Measurements from ENCODE around the gene KRT8. TPM values are rescaled to one million over a fixed set of nuclear protein-coding genes. Genes with fewer than 3 reads are reported as not detected.

The KRT8 gene
- total and polyA plus RNA-seq, 7 donors = 0.54 to 1.3 (median 0.76) TPM

DNA sequence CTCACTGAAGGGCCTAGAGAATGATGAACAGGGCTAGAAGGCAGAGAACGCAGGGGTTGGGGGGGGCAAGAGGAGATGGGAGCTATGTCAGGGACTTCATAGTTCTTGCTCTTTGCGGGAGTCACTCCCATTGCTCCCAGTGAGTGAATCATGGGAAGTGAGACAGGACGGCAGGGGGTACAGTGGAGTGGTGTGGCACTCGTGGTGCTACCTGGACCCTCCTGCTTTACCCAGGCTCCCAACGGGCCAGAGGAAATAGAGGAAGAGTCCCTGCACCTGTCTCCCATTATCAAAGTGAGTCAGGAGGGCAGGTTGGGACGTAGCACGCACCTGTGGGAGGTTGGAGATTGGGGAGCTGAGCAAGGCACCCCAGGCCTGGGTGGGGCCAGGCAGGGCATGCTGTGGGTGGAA, 1.3 kb upstream of the KRT8 start:
- Histone ChIP-seq H3K4me3 (no peak overlapping the region), H3K36me3 (ENCODE audit: insufficient read depth in 1 of 2, low read depth in 1 of 2) (no peaks in the 10 kb centered on the region), H3K4me1 (no peaks in the 10 kb centered on the region), H3K27me3 (ENCODE audit: insufficient read depth in 3 of 3, low read length in 2 of 3) (peaks cover 0 to 18% (median 7%) of the 10 kb centered on the region in 3 donors), H3K9me3 (no peaks in the 10 kb centered on the region), H3K27ac (no peak overlapping the region)
- TF ChIP-seq, protein P1, sequence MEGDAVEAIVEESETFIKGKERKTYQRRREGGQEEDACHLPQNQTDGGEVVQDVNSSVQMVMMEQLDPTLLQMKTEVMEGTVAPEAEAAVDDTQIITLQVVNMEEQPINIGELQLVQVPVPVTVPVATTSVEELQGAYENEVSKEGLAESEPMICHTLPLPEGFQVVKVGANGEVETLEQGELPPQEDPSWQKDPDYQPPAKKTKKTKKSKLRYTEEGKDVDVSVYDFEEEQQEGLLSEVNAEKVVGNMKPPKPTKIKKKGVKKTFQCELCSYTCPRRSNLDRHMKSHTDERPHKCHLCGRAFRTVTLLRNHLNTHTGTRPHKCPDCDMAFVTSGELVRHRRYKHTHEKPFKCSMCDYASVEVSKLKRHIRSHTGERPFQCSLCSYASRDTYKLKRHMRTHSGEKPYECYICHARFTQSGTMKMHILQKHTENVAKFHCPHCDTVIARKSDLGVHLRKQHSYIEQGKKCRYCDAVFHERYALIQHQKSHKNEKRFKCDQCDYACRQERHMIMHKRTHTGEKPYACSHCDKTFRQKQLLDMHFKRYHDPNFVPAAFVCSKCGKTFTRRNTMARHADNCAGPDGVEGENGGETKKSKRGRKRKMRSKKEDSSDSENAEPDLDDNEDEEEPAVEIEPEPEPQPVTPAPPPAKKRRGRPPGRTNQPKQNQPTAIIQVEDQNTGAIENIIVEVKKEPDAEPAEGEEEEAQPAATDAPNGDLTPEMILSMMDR (IDR thresholded peaks at IDR 0.05) = no peak
- ATAC-seq (no peak), DNase-seq (no peak)
- 82 to 84% (median 83%) methylated on average over 7 of the region's 7 CpGs for WGBS, 3 donors
- intact Hi-C loops (cut with DNase I) = no loop called here

DNA sequence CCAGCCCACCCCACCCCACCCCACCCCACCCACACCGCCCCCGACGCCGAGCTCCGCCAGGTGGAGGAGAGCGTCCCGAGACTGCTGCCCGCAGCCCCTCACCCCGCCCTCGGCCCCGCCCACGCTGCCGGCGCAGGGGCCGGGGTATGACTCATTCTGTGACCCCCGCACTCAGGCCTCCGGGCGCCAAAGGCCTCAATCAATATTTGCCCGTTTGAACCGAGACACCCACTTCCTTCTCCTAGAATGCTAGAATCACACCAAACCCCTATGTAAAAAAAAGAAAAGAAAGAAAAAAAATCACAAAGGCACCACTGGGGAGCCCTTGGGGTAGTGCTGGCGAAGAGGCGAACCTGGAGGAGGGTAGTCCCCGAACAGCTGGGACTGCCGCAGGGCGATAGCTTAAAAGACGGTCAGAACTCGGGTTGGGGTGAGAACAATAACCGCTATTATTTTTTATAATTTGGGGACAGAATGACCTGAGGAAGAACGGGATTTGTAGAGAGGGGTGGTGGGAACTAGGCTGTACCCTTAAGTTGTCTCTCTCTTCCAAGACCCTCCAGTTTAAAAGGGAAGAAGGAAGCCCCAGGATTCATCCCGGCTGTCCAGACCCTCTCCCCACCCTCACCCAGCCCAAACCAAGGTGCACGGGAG, 894 bp downstream of the KRT8 start:
- peak overlapping the region; percentile 28 for H3K4me3 ChIP-seq
- H3K36me3 ChIP-seq (ENCODE audit: insufficient read depth in 1 of 2, low read depth in 1 of 2) = no peaks in the 10 kb centered on the region
- H3K27ac ChIP-seq = no peak overlapping the region
- TF ChIP-seq, protein P1 (IDR thresholded peaks at IDR 0.05) = no peak
- peaks cover 0 to 21% (median 14%) of the 10 kb centered on the region in 3 donors for H3K27me3 ChIP-seq (ENCODE audit: insufficient read depth in 3 of 3, low read length in 2 of 3)
- DNase-seq = peak in 1 of 2 donors; percentile 30
- ATAC-seq = peak in 2 of 4 donors; percentile 34 to 41
- 24 to 44% (median 32%) methylated on average over 21 to 31 of the region's 31 CpGs for WGBS, 3 donors
- H3K4me1 ChIP-seq = no peaks in the 10 kb centered on the region
- intact Hi-C loops (cut with DNase I) = no loop called here
- H3K9me3 ChIP-seq = no peaks in the 10 kb centered on the region

DNA sequence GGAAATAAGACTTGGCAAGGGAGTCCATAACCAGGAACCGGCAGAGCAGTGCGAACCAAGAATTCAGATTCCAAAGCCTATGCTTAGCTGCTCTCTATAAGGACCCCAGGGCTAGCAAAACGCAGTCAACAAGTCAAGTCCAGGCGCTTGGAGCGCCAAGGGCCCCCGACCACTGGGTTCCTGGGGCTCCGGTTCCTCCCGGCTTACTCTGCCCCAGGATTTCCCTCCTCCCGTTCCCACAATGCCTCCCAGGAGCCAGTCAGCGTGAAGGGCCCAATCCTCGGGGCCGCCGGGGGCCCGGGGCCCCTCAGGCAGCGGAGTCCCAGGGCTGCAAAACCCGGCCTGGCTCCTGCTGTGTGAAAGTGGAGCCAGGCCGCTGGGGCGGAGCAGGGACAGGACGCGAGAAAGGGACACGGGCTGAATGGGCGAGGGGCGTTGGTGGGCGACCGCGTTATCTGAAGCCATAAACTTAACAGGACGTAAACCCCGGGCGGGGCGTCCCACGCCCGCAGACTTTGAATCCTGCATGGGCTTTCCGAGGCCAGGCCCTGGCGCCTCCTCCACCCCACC, 1.5 kb downstream of the KRT8 start:
- Histone ChIP-seq H3K36me3 (ENCODE audit: insufficient read depth in 1 of 2, low read depth in 1 of 2) (no peaks in the 10 kb centered on the region), H3K27me3 (ENCODE audit: insufficient read depth in 3 of 3, low read length in 2 of 3) (peaks cover 0 to 21% (median 14%) of the 10 kb centered on the region in 3 donors), H3K4me1 (no peaks in the 10 kb centered on the region), H3K27ac (no peak overlapping the region), H3K4me3 (peak overlapping the region; percentile 52), H3K9me3 (no peaks in the 10 kb centered on the region)
- TF ChIP-seq, protein P1 (IDR thresholded peaks at IDR 0.05) = no peak
- 10 to 14% (median 10%) methylated on average over 22 to 34 of the region's 34 CpGs for WGBS, 3 donors
- ATAC-seq (peak; percentile 58 to 84 (median 79)), DNase-seq (peak; percentile 71 to 77)
- intact Hi-C loops (cut with DNase I) = no loop called here

DNA sequence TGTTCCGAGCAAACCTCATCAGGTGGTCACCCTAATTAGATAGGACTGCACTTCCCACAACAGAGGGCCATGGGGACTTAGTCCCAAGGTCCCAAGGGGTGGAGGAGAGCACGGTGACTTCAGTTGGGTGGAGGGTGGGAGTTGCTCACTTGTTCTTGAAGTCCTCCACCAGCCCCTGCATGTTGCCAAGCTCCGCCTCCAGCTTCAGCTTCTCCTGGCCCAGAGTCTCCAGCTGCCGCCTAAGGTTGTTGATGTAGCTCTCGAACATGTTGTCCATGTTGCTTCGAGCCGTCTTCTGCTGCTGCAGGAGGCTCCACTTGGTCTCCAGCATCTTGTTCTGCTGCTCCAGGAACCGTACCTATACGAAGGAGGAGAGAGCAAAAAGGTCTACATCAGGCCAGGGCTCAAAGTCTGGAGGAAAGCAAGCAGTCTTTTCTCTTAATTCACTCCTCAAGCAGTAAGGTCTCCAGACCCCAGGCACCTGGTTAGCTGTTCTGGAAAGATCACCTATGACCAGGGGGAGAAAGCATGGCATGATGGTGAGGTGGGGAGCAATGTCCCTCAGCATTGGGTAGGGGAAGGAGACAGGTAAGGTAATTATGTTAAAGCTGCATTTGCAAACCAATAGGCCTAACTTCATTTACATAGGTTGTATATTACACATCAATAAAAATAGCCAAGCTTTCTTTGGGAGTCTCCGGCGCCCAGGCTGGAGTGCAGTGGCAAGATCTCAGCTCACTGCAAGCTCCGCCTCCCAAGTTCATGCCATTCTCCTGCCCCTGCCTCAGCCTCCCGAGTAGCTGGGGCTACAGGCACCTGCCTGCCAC, 2.9 kb downstream of the KRT8 start:
- peaks cover 0 to 21% (median 14%) of the 10 kb centered on the region in 3 donors for H3K27me3 ChIP-seq (ENCODE audit: insufficient read depth in 3 of 3, low read length in 2 of 3)
- intact Hi-C loops (cut with DNase I) = no loop called here
- no peak overlapping the region for H3K4me3 ChIP-seq
- no peak overlapping the region for H3K27ac ChIP-seq
- no peaks in the 10 kb centered on the region for H3K9me3 ChIP-seq
- H3K36me3 ChIP-seq (ENCODE audit: insufficient read depth in 1 of 2, low read depth in 1 of 2) = no peaks in the 10 kb centered on the region
- DNase-seq (no peak), ATAC-seq (no peak)
- TF ChIP-seq, protein P1 (IDR thresholded peaks at IDR 0.05) = no peak
- no peaks in the 10 kb centered on the region for H3K4me1 ChIP-seq
- whole genome bisulfite sequencing, 3 donors = 82 to 83% (median 82%) methylated on average over 13 of the region's 13 CpGs
